Activated naive CD4-positive, alpha-beta T cell treated with anti-CD3 and anti-CD28 coated beads, Interleukin-2, amount 50 U/mL, for 24 hours (primary cell): ENCODE results near the gene PPM1M.

Source experiments
- H3K27ac Mint-ChIP-seq: one replicate; pipeline ENCODE4 v1.8.0; 2021; ENCODE audit warnings: mild to moderate bottlenecking, mixed read lengths
- H3K27me3 Mint-ChIP-seq: one replicate; pipeline ENCODE4 v1.8.0; 2021; ENCODE audit warnings: mixed read lengths
- H3K36me3 Mint-ChIP-seq: one replicate; pipeline ENCODE4 v1.8.0; 2021; ENCODE audit warnings: mixed read lengths
- H3K4me1 Mint-ChIP-seq: one replicate; pipeline ENCODE4 v1.8.0; 2021; ENCODE audit warnings: mixed read lengths
- H3K4me3 Mint-ChIP-seq: one replicate; pipeline ENCODE4 v1.8.0; 2021; ENCODE audit warnings: mild to moderate bottlenecking, mixed read lengths
- H3K9me3 Mint-ChIP-seq: one replicate; pipeline ENCODE4 v1.8.0; 2021; ENCODE audit warnings: mixed read lengths

Gene PPM1M

DNA sequence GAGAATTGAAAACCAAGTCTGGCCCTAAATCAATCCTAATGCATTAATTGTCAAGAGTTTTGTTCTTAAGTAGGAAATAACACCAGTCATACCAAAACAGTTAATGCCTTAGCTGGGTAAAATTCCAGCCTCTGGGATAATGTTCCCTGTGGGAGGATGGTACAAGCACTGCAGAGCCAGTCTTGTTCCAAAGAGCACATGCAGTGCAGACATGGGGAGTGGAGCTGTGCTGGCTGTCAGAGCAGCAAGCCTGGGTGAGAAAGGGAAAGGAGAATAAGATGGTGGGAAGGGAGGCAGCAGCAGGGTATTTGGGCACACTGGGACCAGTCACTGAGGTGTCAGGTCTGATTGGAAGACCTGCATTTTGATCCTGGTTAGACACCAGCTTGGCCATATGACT is 35.5 kb upstream of the PPM1M start:
- Mint-ChIP-seq H3K36me3 (peaks cover 13% of the 10 kb centered on the region), H3K27ac (no peak overlapping the region), H3K9me3 (no peaks in the 10 kb centered on the region), H3K4me3 (no peak overlapping the region), H3K4me1 (no peaks in the 10 kb centered on the region), H3K27me3 (no peaks in the 10 kb centered on the region)

- Mint-ChIP-seq H3K4me1 (peaks cover 3% of the 10 kb centered on the region), H3K4me3 (no peak overlapping the region), H3K36me3 (peaks cover 15% of the 10 kb centered on the region), H3K9me3 (no peaks in the 10 kb centered on the region), H3K27me3 (no peaks in the 10 kb centered on the region), H3K27ac (no peak overlapping the region)
These were observed 35.0 kb upstream of the PPM1M start for GRCh38 chr3:52210550-52211046.

GRCh38 chr3:52211268-52211891 is 34.2 kb upstream of the PPM1M start:
- Mint-ChIP-seq H3K27me3 (no peaks in the 10 kb centered on the region), H3K36me3 (peaks cover 13% of the 10 kb centered on the region), H3K4me3 (no peak overlapping the region), H3K4me1 (peaks cover 6% of the 10 kb centered on the region), H3K27ac (no peak overlapping the region), H3K9me3 (no peaks in the 10 kb centered on the region)

GRCh38 chr3:52213005-52213404 is 32.6 kb upstream of the PPM1M start:
- Mint-ChIP-seq H3K9me3 (no peaks in the 10 kb centered on the region), H3K4me1 (peaks cover 23% of the 10 kb centered on the region), H3K36me3 (peaks cover 7% of the 10 kb centered on the region), H3K27me3 (no peaks in the 10 kb centered on the region), H3K4me3 (no peak overlapping the region), H3K27ac (no peak overlapping the region)

- Mint-ChIP-seq H3K27me3 (no peaks in the 10 kb centered on the region), H3K9me3 (no peaks in the 10 kb centered on the region), H3K4me3 (no peak overlapping the region), H3K36me3 (peaks cover 5% of the 10 kb centered on the region), H3K27ac (no peak overlapping the region), H3K4me1 (peaks cover 32% of the 10 kb centered on the region)
These were observed 31.7 kb upstream of the PPM1M start for GRCh38 chr3:52213901-52214300.

DNA sequence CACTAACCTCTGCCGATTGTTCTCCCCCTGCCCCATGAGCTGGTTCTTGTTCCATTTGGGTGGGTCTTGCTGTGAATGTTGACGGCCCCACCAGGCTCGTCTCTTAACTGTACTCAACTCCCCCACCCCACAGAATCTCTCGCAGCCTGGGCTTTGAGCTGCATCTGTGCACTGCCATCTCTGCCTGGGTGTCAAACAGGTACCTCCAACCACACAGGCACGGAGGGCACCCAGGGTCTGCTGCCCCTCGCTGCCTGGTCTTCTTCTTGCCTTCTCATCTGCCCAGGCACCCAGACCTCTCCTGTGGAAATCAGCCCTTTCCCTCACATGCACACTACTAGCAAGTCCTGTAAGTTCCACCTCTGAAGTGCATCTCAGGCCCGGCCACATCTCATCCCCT is 30.2 kb upstream of the PPM1M start:
- H3K36me3 Mint-ChIP-seq, result peaks cover 2% of the 10 kb centered on the region
- no peaks in the 10 kb centered on the region for H3K9me3 Mint-ChIP-seq

GRCh38 chr3:52216585-52217408 is 28.8 kb upstream of the PPM1M start:
- H3K36me3 Mint-ChIP-seq, result peaks cover 2% of the 10 kb centered on the region
- no peaks in the 10 kb centered on the region for H3K27me3 Mint-ChIP-seq
- no peaks in the 10 kb centered on the region for H3K9me3 Mint-ChIP-seq
- peaks cover 49% of the 10 kb centered on the region for H3K4me1 Mint-ChIP-seq
- H3K4me3 Mint-ChIP-seq, result peak overlapping the region; percentile 53
- peak overlapping the region; percentile 75 for H3K27ac Mint-ChIP-seq

More for the DNA sequence above, 30.2 kb upstream of the PPM1M start:
- Mint-ChIP-seq H3K27me3 (no peaks in the 10 kb centered on the region), H3K4me1 (peaks cover 42% of the 10 kb centered on the region), H3K4me3 (no peak overlapping the region), H3K27ac (peak overlapping the region; percentile 37)

DNA sequence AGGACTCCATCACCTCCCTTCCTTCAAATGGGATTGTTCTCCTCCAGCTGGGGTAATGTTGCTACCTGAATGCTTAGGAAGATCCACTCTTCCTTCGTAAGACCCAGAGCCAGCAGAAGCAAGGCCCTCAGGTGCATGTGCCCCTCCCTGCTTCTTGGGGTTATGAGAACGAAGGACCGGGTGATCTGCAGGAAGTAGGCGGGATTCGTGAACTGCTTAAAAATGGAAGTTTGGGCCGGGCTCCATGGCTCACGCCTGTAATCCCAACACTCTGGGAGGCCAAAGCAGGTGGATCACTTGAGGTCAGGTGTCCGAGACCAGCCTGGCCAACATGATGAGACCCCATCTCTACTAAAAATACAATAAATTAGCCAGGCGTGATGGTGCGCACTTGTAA is 28.2 kb upstream of the PPM1M start:
- Mint-ChIP-seq H3K9me3 (no peaks in the 10 kb centered on the region), H3K4me1 (peaks cover 55% of the 10 kb centered on the region), H3K36me3 (peaks cover 2% of the 10 kb centered on the region), H3K4me3 (peak overlapping the region; percentile 53), H3K27me3 (no peaks in the 10 kb centered on the region), H3K27ac (peak overlapping the region; percentile 62)

- peaks cover 2% of the 10 kb centered on the region for H3K36me3 Mint-ChIP-seq
- peak overlapping the region; percentile 17 for H3K27ac Mint-ChIP-seq
- H3K27me3 Mint-ChIP-seq, result no peaks in the 10 kb centered on the region
- no peaks in the 10 kb centered on the region for H3K9me3 Mint-ChIP-seq
- H3K4me3 Mint-ChIP-seq, result peak overlapping the region; percentile 53
- peaks cover 61% of the 10 kb centered on the region for H3K4me1 Mint-ChIP-seq
These were observed 27.5 kb upstream of the PPM1M start for GRCh38 chr3:52218026-52218425.

DNA sequence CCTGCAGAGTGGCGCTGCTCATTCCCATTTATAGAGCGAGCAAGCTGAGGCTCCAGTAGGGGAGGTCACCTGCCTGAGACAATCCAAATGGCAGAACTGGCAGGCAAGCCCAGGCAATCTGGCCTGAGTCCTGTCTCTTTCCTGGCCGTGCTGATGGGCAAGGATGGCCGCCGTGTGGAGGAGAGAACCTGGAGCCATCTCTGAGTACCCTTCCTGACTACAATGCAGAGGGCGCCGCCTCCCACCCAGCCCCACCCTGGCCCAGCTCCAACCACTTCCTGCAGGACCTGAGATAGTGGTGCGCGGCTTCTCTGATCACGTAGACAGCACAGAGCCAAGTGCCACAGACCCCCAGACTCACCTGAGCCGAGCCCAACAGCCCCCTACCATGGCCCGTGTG is 27.1 kb upstream of the PPM1M start:
- H3K4me3 Mint-ChIP-seq, result peak overlapping the region; percentile 53
- peaks cover 2% of the 10 kb centered on the region for H3K36me3 Mint-ChIP-seq
- no peaks in the 10 kb centered on the region for H3K27me3 Mint-ChIP-seq
- H3K4me1 Mint-ChIP-seq, result peaks cover 66% of the 10 kb centered on the region
- H3K9me3 Mint-ChIP-seq, result no peaks in the 10 kb centered on the region
- H3K27ac Mint-ChIP-seq, result peak overlapping the region; percentile 17

- Mint-ChIP-seq H3K36me3 (peaks cover 2% of the 10 kb centered on the region), H3K27ac (no peak overlapping the region), H3K4me1 (peaks cover 72% of the 10 kb centered on the region), H3K9me3 (no peaks in the 10 kb centered on the region), H3K27me3 (no peaks in the 10 kb centered on the region), H3K4me3 (no peak overlapping the region)
These were observed 26.5 kb upstream of the PPM1M start for GRCh38 chr3:52218937-52219650.

GRCh38 chr3:52220380-52221026 is 25.1 kb upstream of the PPM1M start:
- Mint-ChIP-seq H3K4me1 (peaks cover 83% of the 10 kb centered on the region), H3K27me3 (no peaks in the 10 kb centered on the region), H3K4me3 (no peak overlapping the region), H3K36me3 (peaks cover 2% of the 10 kb centered on the region), H3K27ac (peak overlapping the region; percentile 25), H3K9me3 (no peaks in the 10 kb centered on the region)

DNA sequence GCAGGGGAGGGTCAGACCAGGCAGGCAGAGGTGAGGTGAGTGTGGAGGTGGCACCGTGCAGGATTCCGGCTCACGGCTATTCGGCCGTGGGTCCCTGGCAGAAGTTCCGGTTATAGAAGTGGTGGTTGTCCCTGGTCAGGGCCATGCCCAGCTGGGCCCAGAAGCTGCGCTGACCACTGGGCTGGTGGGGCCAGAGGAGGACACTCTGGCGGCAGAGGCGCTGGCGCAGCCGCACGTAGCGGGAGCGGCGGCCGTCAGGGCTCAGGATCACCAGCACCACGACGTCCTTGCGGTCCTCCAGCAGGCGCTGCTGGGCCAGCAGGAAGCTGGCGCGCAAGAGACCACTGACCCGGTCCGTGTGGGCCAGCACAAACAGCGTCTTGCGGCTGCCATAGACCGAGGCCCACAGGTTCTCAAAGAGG is 24.4 kb upstream of the PPM1M start:
- Mint-ChIP-seq H3K36me3 (no peaks in the 10 kb centered on the region), H3K27ac (no peak overlapping the region), H3K4me3 (no peak overlapping the region), H3K9me3 (no peaks in the 10 kb centered on the region), H3K27me3 (no peaks in the 10 kb centered on the region), H3K4me1 (peaks cover 86% of the 10 kb centered on the region)

- H3K27ac Mint-ChIP-seq, result peak overlapping the region; percentile 51
- H3K4me1 Mint-ChIP-seq, result peaks cover 88% of the 10 kb centered on the region
- peak overlapping the region; percentile 62 for H3K4me3 Mint-ChIP-seq
- H3K36me3 Mint-ChIP-seq, result no peaks in the 10 kb centered on the region
- H3K9me3 Mint-ChIP-seq, result no peaks in the 10 kb centered on the region
- no peaks in the 10 kb centered on the region for H3K27me3 Mint-ChIP-seq
These were observed 23.8 kb upstream of the PPM1M start for GRCh38 chr3:52221563-52222318.
